Stomach (tissue), 9 donors: ENCODE measurements around the gene DLEC1. TPM values are rescaled to one million over a fixed set of nuclear protein-coding genes. Genes with fewer than 3 reads are reported as not detected.

Experiments
- DNase-seq, 2 donors: peaks; one replicate each; pipeline versions ENCODE4 v3.0.0 to v3.0.0-alpha.2; 2013 to 2019
- H3K27ac ChIP-seq, 5 donors: fragments of 200-600 bp in 4 of 5; sonication (generic) in 4 of 5; one replicate each; pipeline ENCODE4 v1.5.1; 2013 to 2019; ENCODE audit warnings: mild to moderate bottlenecking in 1 of 5, moderate library complexity in 1 of 5
- H3K27me3 ChIP-seq, 3 donors: fragments of 200-600 bp; sonication (generic); one replicate each; pipeline ENCODE4 v1.5.1; 2017 to 2019; ENCODE audit warnings: mixed run types in 1 of 3
- H3K36me3 ChIP-seq, 4 donors: fragments of 200-600 bp; sonication (generic); 1 replicate in 3 of 4; 2 replicates in 1 of 4; pipeline ENCODE4 v1.5.1; 2016 to 2019
- H3K4me1 ChIP-seq, 4 donors: fragments of 200-600 bp; sonication (generic); one replicate each; pipeline ENCODE4 v1.5.1; 2016 to 2019
- H3K4me3 ChIP-seq, 4 donors: fragments of 200-600 bp; sonication (generic) in 3 of 4; one replicate each; pipeline ENCODE4 v1.5.1; 2016 to 2019; ENCODE audit warnings: mild to moderate bottlenecking in 1 of 4
- H3K9me3 ChIP-seq, 4 donors: fragments of 200-600 bp; sonication (generic); one replicate each; pipeline ENCODE4 v1.5.1; 2016 to 2019
- CTCF ChIP-seq, 7 experiments: fragments of 450-650 bp in 4 of 7; fragments of 200-600 bp in 3 of 7; sonication (generic) in 3 of 7; IDR thresholded peaks; one replicate each; pipeline ENCODE4 v1.5.1; 2016 to 2019; ENCODE audit warnings: antibody characterized with exemption in 7 of 7, control low read depth in 2 of 7, mild to moderate bottlenecking in 1 of 7
- EP300 ChIP-seq: sonication (generic); formaldehyde crosslinking; IDR thresholded peaks from one replicate; pipeline ENCODE4 v1.6.1; 2017; ENCODE audit warnings: antibody characterized with exemption
- POLR2A ChIP-seq, 4 donors: fragments of 450-650 bp; IDR thresholded peaks; one replicate each; pipeline ENCODE4 v1.6.1; 2016; ENCODE audit warnings: antibody characterized with exemption in 4 of 4, control low read depth in 2 of 4, mild to moderate bottlenecking in 1 of 4, moderate library complexity in 1 of 4
- POLR2AphosphoS5 ChIP-seq, 3 donors: sonication (generic); formaldehyde crosslinking; IDR thresholded peaks; one replicate each; pipeline ENCODE4 v1.6.1; 2016; ENCODE audit warnings: antibody characterized with exemption in 3 of 3
- WGBS, 5 donors: extraction: QIAGEN DNeasy Blood & Tissue Kit in 3 of 5; methylation state at CpG; one replicate each; pipeline versions ENCODE4 v1.1.5 to v1.1.7; 2013 to 2018; 5-methylcytosine and 5-hydroxymethylcytosine counted together
- intact Hi-C: fragments of 100-400 bp; cut with DNase I; formaldehyde crosslinking; loops from one replicate; pipeline ENCODE4 v1.15.1; 2023; ENCODE audit warnings: low total_unique reads
- polyA plus RNA-seq, 3 donors: library from polyadenylated mRNA; stranded (reverse); fragments of 200-250 nt; gene quantifications; one replicate each; pipeline ENCODE4 v1.2.3, GENCODE V29; 2013
- total RNA-seq, 5 donors: library from RNA; depleted of rRNA; stranded (reverse); fragments of >200 nt; gene quantifications; one replicate each; pipeline versions ENCODE4 v1.1.0 to v1.2.3, GENCODE V29; 2014 to 2016
- donor health status: healthy with polysubstance abuse.
- donor health status: Bipolar disorder and iron deficiency.
- donor health status: healthy.

Gene DLEC1
- total and polyA plus RNA-seq, 8 donors = 0.12 to 1.5 (median 0.31) TPM; not detected in 3

GRCh38 chr3:38139652-38140051 is 100.6 kb downstream of the DLEC1 start:
- 84 to 92% (median 88%) methylated on average over 4 to 7 of the region's 7 CpGs for WGBS, 5 donors
- peak overlapping the region in 3 of 5 donors; percentile 92 to 99 (median 98) for H3K27ac ChIP-seq

DNA sequence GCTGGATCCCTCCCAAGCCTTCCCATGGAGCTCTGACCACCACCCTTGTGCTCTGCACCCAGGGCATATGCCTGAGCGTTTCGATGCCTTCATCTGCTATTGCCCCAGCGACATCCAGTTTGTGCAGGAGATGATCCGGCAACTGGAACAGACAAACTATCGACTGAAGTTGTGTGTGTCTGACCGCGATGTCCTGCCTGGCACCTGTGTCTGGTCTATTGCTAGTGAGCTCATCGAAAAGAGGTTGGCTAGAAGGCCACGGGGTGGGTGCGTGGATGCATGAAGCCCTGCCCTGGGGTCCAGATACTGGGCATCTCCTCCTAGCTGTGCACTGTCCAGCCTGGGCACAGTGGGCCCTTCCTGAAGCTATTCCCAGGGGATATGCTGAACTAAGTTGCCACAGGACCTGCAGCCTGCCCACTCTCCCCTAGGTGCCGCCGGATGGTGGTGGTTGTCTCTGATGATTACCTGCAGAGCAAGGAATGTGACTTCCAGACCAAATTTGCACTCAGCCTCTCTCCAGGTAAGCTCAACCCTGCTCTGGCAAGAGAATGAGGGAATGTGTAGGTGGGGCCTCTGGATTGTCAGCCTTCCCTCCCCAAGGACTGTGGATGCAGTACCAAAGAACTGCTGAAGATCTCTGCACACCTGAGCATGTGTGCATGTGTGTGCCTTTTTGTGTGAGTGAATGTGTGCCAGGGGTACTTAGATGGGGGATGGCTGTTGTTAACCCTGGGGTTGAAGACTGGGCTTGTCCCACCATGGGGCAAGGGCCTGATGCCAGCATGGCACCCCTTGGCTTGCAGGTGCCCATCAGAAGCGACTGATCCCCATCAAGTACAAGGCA is 101.5 kb downstream of the DLEC1 start:
- Histone ChIP-seq H3K4me1 (peaks cover 23 to 41% (median 33%) of the 10 kb centered on the region in 4 donors), H3K4me3 (peak overlapping the region in 2 of 4 donors; percentile 77 to 99), H3K27me3 (no peaks in the 10 kb centered on the region), H3K27ac (no peak overlapping the region), H3K9me3 (no peaks in the 10 kb centered on the region), H3K36me3 (peaks cover 15 to 25% (median 23%) of the 10 kb centered on the region in 4 donors)
- no peak for TF ChIP-seq POLR2AphosphoS5 (IDR thresholded peaks at IDR 0.05)
- no peak for TF ChIP-seq POLR2A (IDR thresholded peaks at IDR 0.05)
- TF ChIP-seq CTCF (IDR thresholded peaks at IDR 0.05) = no peak
- TF ChIP-seq EP300 = no peak
- DNase-seq = peak in 1 of 2 donors; percentile 21
- intact Hi-C loops = loop anchor here (10.0 kb wide), 1 partner anchor 106 kb away; the partner anchor contains the start of gene DLEC1
- WGBS, 5 donors = 95 to 97% (median 96%) methylated on average over 11 to 13 of the region's 13 CpGs

More at GRCh38 chr3:38139652-38140051, 100.6 kb downstream of the DLEC1 start:
- Histone ChIP-seq H3K9me3 (no peaks in the 10 kb centered on the region), H3K36me3 (peaks cover 15 to 29% (median 25%) of the 10 kb centered on the region in 4 donors), H3K4me1 (peaks cover 29 to 50% (median 42%) of the 10 kb centered on the region in 4 donors), H3K27me3 (no peaks in the 10 kb centered on the region), H3K4me3 (peak overlapping the region; percentile 77 to 99 (median 95))
- intact Hi-C loops = loop anchor here (10.0 kb wide), 1 partner anchor 105 kb away; the partner anchor contains the start of gene DLEC1
- DNase-seq = peak in 1 of 2 donors; percentile 23
- no peak for TF ChIP-seq POLR2A (IDR thresholded peaks at IDR 0.05)
- TF ChIP-seq POLR2AphosphoS5 (IDR thresholded peaks at IDR 0.05) = no peak
- TF ChIP-seq EP300 = no peak
- no peak for TF ChIP-seq CTCF (IDR thresholded peaks at IDR 0.05)

GRCh38 chr3:38141173-38141951 is 102.4 kb downstream of the DLEC1 start:
- Histone ChIP-seq H3K27ac (no peak overlapping the region), H3K27me3 (no peaks in the 10 kb centered on the region), H3K4me1 (peaks cover 17 to 33% (median 26%) of the 10 kb centered on the region in 4 donors), H3K36me3 (peaks cover 15 to 25% (median 23%) of the 10 kb centered on the region in 4 donors), H3K4me3 (no peak overlapping the region), H3K9me3 (peaks cover 0 to 5% (median 0%) of the 10 kb centered on the region in 4 donors)
- DNase-seq = no peak
- intact Hi-C loops = loop anchor here (10.0 kb wide), 1 partner anchor 107 kb away; the partner anchor contains the start of gene DLEC1
- WGBS, 5 donors = 87 to 95% (median 94%) methylated on average over 7 of the region's 7 CpGs
- no peak for TF ChIP-seq POLR2A (IDR thresholded peaks at IDR 0.05)
- TF ChIP-seq POLR2AphosphoS5 (IDR thresholded peaks at IDR 0.05) = no peak
- no peak for TF ChIP-seq EP300
- TF ChIP-seq CTCF (IDR thresholded peaks at IDR 0.05) = no peak

DNA sequence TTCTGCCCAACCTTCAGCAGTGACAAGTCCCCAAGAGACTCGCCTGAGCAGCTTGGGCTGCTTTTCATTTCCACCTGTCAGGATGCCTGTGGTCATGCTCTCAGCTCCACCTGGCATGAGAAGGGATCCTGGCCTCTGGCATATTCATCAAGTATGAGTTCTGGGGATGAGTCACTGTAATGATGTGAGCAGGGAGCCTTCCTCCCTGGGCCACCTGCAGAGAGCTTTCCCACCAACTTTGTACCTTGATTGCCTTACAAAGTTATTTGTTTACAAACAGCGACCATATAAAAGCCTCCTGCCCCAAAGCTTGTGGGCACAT is 102.9 kb downstream of the DLEC1 start:
- H3K36me3 ChIP-seq = peaks cover 15 to 25% (median 23%) of the 10 kb centered on the region in 4 donors
- no peak overlapping the region for H3K27ac ChIP-seq
- no peak overlapping the region for H3K4me3 ChIP-seq
- H3K27me3 ChIP-seq = no peaks in the 10 kb centered on the region
- WGBS, 5 donors = 80 to 100% (median 89%) methylated on average over 2 of the region's 2 CpGs
- peaks cover 17 to 33% (median 26%) of the 10 kb centered on the region in 4 donors for H3K4me1 ChIP-seq
- DNase-seq = no peak
- intact Hi-C loops = loop anchor here (10.0 kb wide), 1 partner anchor 107 kb away; the partner anchor contains the start of gene DLEC1
- TF ChIP-seq POLR2A (IDR thresholded peaks at IDR 0.05) = no peak
- no peak for TF ChIP-seq POLR2AphosphoS5 (IDR thresholded peaks at IDR 0.05)
- no peak for TF ChIP-seq CTCF (IDR thresholded peaks at IDR 0.05)
- no peak for TF ChIP-seq EP300
- H3K9me3 ChIP-seq = peaks cover 0 to 7% (median 1%) of the 10 kb centered on the region in 4 donors
